Epidermal melanocyte (primary cell): ENCODE results near the gene SERF1B.
"Not testable (repeated sequence)": the region's sequence is repeated elsewhere in the genome, so short reads cannot be mapped to it uniquely, and the experiment has no call there.

Experiments used
- DNase-seq: peaks from one replicate; pipeline ENCODE4 v3.0.0; 2011; ENCODE audit warnings: low spot score; ENCODE audit not compliant: insufficient read length

SERF1B gene

DNA sequence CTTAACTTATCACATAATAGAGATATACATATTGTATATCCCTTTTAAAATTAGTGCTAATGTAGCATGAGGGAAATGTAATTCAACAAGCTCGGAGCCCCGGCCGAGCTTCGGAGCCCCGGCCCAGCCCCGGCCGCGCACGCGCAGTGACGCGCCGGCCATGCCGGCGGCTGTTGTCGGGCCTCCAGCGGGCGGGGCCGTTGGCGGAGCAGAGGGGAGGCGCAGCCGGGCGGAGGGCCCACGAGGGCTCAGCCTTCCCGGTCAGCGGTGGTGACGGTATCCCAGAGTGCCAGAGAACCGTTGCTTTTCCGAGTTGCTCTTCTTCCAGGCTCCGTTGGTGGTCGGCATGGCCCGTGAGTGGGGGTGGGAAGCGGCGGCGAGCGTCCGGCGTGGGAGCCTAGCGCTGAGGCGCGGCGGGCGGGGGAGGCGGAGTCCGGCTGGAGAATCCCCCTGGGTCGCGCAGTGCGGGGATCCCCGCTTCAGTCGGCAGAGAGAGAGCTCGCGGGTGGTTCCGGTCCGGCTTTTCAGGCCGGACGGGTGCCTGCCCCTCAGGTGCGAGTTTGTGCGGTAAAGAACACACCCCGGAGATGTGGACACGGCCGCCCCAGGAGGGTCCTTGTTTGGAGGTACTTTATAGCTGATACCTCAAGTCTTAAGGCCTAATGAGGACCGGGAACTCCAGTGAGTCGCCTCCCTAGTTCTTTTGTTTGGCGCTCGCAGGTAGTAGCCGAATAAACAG, at the start of gene SERF1B:
TSS of gene SERF1B (plus strand) at position 146 of the 739 bp plus-strand sequence. CDS start at position 347, 201 bp downstream.
- not testable (repeated sequence) for DNase-seq

DNA sequence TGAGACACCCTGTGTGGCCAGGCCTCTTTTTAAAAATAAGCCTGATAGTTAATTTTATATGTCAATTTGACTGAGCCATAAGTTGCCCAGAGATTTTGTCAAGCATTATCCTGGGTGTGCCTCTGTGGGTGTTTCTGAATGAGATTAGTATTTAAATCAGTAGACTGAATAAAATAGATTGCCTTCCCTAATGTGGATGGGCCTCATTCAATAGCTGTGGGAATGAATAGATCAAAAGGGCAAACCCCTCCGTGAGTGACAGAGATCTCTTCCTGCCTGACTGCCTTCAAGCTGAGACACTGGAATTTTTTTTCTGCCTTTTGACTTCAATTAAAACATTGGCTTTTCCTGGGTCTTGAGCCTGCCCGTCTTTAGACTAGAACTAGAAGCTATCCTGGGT, 33.3 kb upstream of the SERF1B start:
- not testable (repeated sequence) for DNase-seq

- not testable (repeated sequence) for DNase-seq
These were observed 29.5 kb upstream of the SERF1B start for GRCh38 chr5:69995535-69995934.

DNA sequence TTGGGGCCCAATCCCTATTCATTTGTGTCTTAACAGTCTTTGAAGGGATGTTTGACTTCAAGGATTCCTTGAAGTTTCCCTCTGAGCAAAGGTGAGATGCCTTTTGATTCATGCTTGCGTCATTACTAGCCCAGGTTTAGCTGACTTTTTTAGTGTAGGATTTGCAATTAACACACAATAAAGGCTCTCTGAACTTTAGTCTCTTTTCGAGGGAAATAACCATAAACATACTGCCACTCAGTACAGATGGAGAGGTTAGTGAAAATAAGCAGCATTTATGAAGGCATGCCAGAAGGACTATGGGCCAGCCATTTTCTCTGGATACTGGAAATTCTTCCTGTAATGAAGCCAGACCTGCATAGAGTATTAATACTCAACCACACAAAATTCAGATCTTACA, 4.4 kb upstream of the SERF1B start:
- DNase-seq, result not testable (repeated sequence)

DNA sequence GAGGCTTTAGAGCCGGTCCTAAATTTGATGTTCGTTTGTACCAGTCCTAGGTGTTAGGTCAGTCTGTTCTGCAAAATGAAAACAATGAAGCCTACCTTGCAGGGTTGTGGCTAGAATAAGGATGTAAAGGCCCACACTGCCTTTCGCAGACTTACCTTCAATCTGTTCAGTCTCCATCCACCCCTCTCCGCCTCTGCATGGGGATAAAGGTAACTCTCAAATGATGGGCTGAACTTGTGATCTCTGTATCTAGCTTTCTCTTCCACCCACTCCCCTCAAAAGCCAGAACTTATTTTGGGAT, 744 bp downstream of the SERF1B start:
- DNase-seq, result not testable (repeated sequence)

DNA sequence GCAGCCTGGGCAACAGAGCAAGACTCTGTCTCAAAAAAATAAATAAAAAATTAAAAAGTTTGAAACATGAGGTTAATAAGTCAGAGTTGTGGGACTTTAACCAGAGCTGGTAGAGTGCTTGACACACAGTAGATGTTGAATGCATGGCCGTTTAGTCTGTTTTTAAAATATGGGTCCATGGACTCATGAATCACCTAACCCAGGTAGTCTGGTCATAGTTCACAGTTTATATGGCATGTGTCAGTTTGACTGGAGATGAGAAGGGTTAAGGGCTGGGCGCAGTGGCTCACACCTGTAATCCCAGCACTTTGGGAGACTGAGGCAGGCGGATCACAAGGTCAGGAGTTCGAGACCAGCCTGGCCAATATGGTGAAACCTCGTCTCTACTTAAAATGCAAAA, 6.2 kb downstream of the SERF1B start:
- not testable (repeated sequence) for DNase-seq

- not testable (repeated sequence) for DNase-seq
These were observed 16.4 kb downstream of the SERF1B start for GRCh38 chr5:70041411-70041810.

DNA sequence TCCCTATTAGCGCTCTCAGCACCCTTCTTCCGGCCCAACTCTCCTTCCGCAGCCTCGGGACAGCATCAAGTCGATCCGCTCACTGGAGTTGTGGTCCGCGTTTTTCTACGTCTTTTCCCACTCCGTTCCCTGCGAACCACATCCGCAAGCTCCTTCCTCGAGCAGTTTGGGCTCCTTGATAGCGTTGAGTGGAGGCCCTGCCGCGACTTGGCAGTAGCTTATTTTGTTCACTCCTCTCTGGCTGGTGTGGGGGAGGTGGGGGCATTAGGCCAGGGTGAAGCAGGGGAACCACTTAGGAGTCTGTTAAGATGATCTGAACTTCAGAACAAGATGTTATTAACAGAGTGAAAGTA, 24.7 kb downstream of the SERF1B start:
- not testable (repeated sequence) for DNase-seq

DNA sequence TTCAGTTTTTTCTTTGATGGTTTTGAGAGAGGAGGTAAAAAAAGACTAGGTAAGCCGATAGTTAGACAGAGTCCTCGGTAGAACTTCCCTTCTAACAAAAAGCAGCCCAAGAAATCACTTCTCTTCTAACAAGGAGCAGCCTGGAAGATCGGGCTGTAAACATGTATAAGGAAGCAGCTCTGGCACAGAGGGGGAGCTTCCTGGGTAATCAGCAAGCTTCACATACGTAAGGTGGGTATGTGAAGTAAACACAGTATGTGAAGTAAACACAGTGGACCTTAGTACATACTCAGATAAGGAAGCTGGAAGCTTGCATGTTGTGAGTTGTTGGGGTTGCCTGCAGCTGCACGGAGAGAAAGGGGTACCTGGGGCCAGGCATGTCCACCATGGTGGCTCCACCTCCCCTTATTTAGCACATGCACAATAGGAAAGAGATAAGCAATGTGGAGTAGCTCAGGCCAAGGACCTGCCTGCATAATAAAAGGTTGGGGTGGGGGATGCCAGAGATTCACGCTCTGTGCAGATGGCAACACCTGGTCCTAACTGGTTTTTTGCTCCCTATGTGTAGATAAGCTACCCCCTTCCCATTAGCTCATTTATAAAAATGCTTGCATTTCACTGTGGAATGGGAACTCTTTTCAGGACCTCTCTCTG, 31.4 kb downstream of the SERF1B start:
- DNase-seq, result not testable (repeated sequence)

GRCh38 chr5:70057140-70057539, 32.1 kb downstream of the SERF1B start:
- not testable (repeated sequence) for DNase-seq

GRCh38 chr5:70077632-70078031, 52.6 kb downstream of the SERF1B start:
- DNase-seq, result not testable (repeated sequence)

GRCh38 chr5:70088907-70089464, 63.9 kb downstream of the SERF1B start:
- not testable (repeated sequence) for DNase-seq

- not testable (repeated sequence) for DNase-seq
These were observed 66.7 kb downstream of the SERF1B start for GRCh38 chr5:70091776-70092175.
